ENCODE data around the gene STAT5A.

GRCh38 chr17:42276609-42277341 lies 11.5 kb upstream of the STAT5A start:
- TF ChIP-seq, protein P1, sequence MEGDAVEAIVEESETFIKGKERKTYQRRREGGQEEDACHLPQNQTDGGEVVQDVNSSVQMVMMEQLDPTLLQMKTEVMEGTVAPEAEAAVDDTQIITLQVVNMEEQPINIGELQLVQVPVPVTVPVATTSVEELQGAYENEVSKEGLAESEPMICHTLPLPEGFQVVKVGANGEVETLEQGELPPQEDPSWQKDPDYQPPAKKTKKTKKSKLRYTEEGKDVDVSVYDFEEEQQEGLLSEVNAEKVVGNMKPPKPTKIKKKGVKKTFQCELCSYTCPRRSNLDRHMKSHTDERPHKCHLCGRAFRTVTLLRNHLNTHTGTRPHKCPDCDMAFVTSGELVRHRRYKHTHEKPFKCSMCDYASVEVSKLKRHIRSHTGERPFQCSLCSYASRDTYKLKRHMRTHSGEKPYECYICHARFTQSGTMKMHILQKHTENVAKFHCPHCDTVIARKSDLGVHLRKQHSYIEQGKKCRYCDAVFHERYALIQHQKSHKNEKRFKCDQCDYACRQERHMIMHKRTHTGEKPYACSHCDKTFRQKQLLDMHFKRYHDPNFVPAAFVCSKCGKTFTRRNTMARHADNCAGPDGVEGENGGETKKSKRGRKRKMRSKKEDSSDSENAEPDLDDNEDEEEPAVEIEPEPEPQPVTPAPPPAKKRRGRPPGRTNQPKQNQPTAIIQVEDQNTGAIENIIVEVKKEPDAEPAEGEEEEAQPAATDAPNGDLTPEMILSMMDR (IDR thresholded peaks at IDR 0.05; ENCODE audit: low read depth, low read length), result no peak
- no peak for TF ChIP-seq POLR2A (IDR thresholded peaks at IDR 0.05; ENCODE audit: extremely low read depth, insufficient read length)

All from NB4 (cell line).